Activated CD4-positive, alpha-beta memory T cell treated with anti-CD3 and anti-CD28 coated beads, Interleukin-2, amount 10 ng/mL, durations not matched to agents 7 days and 5 days (primary cell): ENCODE measurements around the gene TIMP2. TPM values are rescaled to one million over a fixed set of nuclear protein-coding genes. Genes with fewer than 3 reads are reported as not detected.

Experiments used
- CTCF ChIA-PET: fragments of 350-600 bp; sonication (Branson Sonifier 250); formaldehyde crosslinking; loops from one replicate; lab custom pipeline; 2021; ENCODE audit warnings: antibody characterized with exemption, inconsistent platforms; lab: Charles Lee
- POLR2A ChIA-PET: fragments of 350-600 bp; sonication (Branson Sonifier 250); formaldehyde crosslinking; loops from one replicate; lab custom pipeline; 2021; ENCODE audit warnings: antibody characterized with exemption; lab: Charles Lee
- DNase-seq: peaks from one replicate; pipeline ENCODE4 v3.0.0-alpha.2; 2020
- H3K27ac Mint-ChIP-seq: one replicate; pipeline ENCODE4 v1.8.0; 2021; ENCODE audit warnings: mild to moderate bottlenecking, mixed read lengths
- H3K27me3 Mint-ChIP-seq: one replicate; pipeline ENCODE4 v1.8.0; 2021; ENCODE audit warnings: mixed read lengths
- H3K36me3 Mint-ChIP-seq: one replicate; pipeline ENCODE4 v1.8.0; 2021; ENCODE audit warnings: low read depth, mixed read lengths
- H3K4me1 Mint-ChIP-seq: one replicate; pipeline ENCODE4 v1.8.0; 2021; ENCODE audit warnings: mixed read lengths
- H3K4me3 Mint-ChIP-seq: one replicate; pipeline ENCODE4 v1.8.0; 2021; ENCODE audit warnings: mild to moderate bottlenecking, mixed read lengths
- H3K9me3 Mint-ChIP-seq: one replicate; pipeline ENCODE4 v1.8.0; 2021; ENCODE audit warnings: mixed read lengths
- total RNA-seq, 2 experiments: library from RNA; stranded (reverse); gene quantifications; one replicate each; pipeline ENCODE4 v1.2.3, GENCODE V29; 2021

TIMP2 gene
- total RNA-seq, result 1 to 10 TPM; 3.3 TPM

- H3K27ac Mint-ChIP-seq, result no peak within 1 kb of the TSS
Measured at GRCh38 chr17:78925234-78925633, at the start of gene TIMP2. Gene TIMP2, minus strand, starts transcription at chr17:78925387. Its CDS starts 299 bp downstream, at chr17:78925088.

GRCh38 chr17:78973792-78974520 is 48.8 kb upstream of the TIMP2 start:
- ChIA-PET CTCF (interaction anchor here (1.2 kb wide), 1 partner anchor 108 kb away, joined by 3 read pairs; no protein-coding TSS in a partner anchor), POLR2A (no interaction called here)
- peaks cover 23% of the 10 kb centered on the region for H3K4me1 Mint-ChIP-seq
- no peak overlapping the region for H3K27ac Mint-ChIP-seq
- H3K27me3 Mint-ChIP-seq, result no peaks in the 10 kb centered on the region
- DNase-seq, result no peak
- H3K4me3 Mint-ChIP-seq, result no peak overlapping the region
- peaks cover 33% of the 10 kb centered on the region for H3K36me3 Mint-ChIP-seq
- no peaks in the 10 kb centered on the region for H3K9me3 Mint-ChIP-seq

More at GRCh38 chr17:78925234-78925633, at the start of gene TIMP2:
- DNase-seq, result peak; percentile 71
- POLR2A ChIA-PET, result no interaction called here
- Mint-ChIP-seq H3K4me3 (peak within 1 kb of the TSS; percentile 56), H3K27me3 (peaks cover 35% of the 10 kb centered on the region), H3K36me3 (no peaks in the 10 kb centered on the region), H3K9me3 (no peaks in the 10 kb centered on the region), H3K4me1 (peaks cover 15% of the 10 kb centered on the region)
- CTCF ChIA-PET, result no interaction called here

- ChIA-PET POLR2A (no interaction called here), CTCF (interaction anchor here (1.2 kb wide), 1 partner anchor 107 kb away, joined by 3 read pairs; no protein-coding TSS in a partner anchor)
- Mint-ChIP-seq H3K36me3 (peaks cover 33% of the 10 kb centered on the region), H3K27me3 (no peaks in the 10 kb centered on the region), H3K4me1 (peaks cover 23% of the 10 kb centered on the region), H3K9me3 (no peaks in the 10 kb centered on the region), H3K27ac (no peak overlapping the region), H3K4me3 (no peak overlapping the region)
- DNase-seq, result no peak
Measured at GRCh38 chr17:78973196-78973595, 48.0 kb upstream of the TIMP2 start.

GRCh38 chr17:78972507-78973105 is 47.4 kb upstream of the TIMP2 start:
- ChIA-PET POLR2A (interaction anchor here (1.6 kb wide), 1 partner anchor 107 kb away, joined by 6 read pairs; no protein-coding TSS in a partner anchor), CTCF (interaction anchor here (1.4 to 2.8 kb wide), 2 partner anchors 11 to 107 kb away, joined by 4 to 42 read pairs; no protein-coding TSS in a partner anchor)
- Mint-ChIP-seq H3K27ac (no peak overlapping the region), H3K9me3 (no peaks in the 10 kb centered on the region), H3K4me3 (no peak overlapping the region), H3K27me3 (no peaks in the 10 kb centered on the region), H3K4me1 (peaks cover 18% of the 10 kb centered on the region), H3K36me3 (peaks cover 31% of the 10 kb centered on the region)
- DNase-seq, result no peak

GRCh38 chr17:78971756-78972506 is 46.7 kb upstream of the TIMP2 start:
- Mint-ChIP-seq H3K4me1 (peaks cover 12% of the 10 kb centered on the region), H3K9me3 (no peaks in the 10 kb centered on the region), H3K36me3 (peaks cover 24% of the 10 kb centered on the region), H3K27me3 (no peaks in the 10 kb centered on the region), H3K4me3 (no peak overlapping the region), H3K27ac (peak overlapping the region; percentile 22)
- no peak for DNase-seq
- ChIA-PET CTCF (interaction anchor here (0.8 to 2.8 kb wide), 11 partner anchors 8 to 119 kb away, joined by 3 to 42 read pairs (median 4); partner anchors contain the start of gene LGALS3BP), POLR2A (interaction anchor here (0.6 to 1.6 kb wide), 3 partner anchors 98 to 131 kb away, joined by 3 to 6 read pairs (median 3); no protein-coding TSS in a partner anchor)

GRCh38 chr17:78970834-78971755 is 45.9 kb upstream of the TIMP2 start:
- Mint-ChIP-seq H3K27ac (peak overlapping the region; percentile 48), H3K36me3 (peaks cover 19% of the 10 kb centered on the region), H3K9me3 (no peaks in the 10 kb centered on the region), H3K27me3 (no peaks in the 10 kb centered on the region), H3K4me3 (no peak overlapping the region), H3K4me1 (peaks cover 10% of the 10 kb centered on the region)
- DNase-seq, result peak; percentile 80
- ChIA-PET CTCF (interaction anchor here (0.8 to 2.8 kb wide), 12 partner anchors 9 to 118 kb away, joined by 3 to 42 read pairs (median 4); partner anchors contain the start of gene LGALS3BP), POLR2A (interaction anchor here (0.8 to 1.6 kb wide), 3 partner anchors 31 to 105 kb away, joined by 3 to 6 read pairs (median 3); no protein-coding TSS in a partner anchor)

GRCh38 chr17:78969865-78970264 is 44.7 kb upstream of the TIMP2 start:
- no peaks in the 10 kb centered on the region for H3K9me3 Mint-ChIP-seq
- peaks cover 7% of the 10 kb centered on the region for H3K4me1 Mint-ChIP-seq
- ChIA-PET POLR2A (no interaction called here), CTCF (no interaction called here)
- peaks cover 17% of the 10 kb centered on the region for H3K36me3 Mint-ChIP-seq
- H3K27me3 Mint-ChIP-seq, result no peaks in the 10 kb centered on the region
- H3K4me3 Mint-ChIP-seq, result no peak overlapping the region
- no peak for DNase-seq
- no peak overlapping the region for H3K27ac Mint-ChIP-seq

- DNase-seq, result no peak
- Mint-ChIP-seq H3K36me3 (peaks cover 17% of the 10 kb centered on the region), H3K9me3 (no peaks in the 10 kb centered on the region), H3K4me3 (no peak overlapping the region), H3K27ac (no peak overlapping the region), H3K4me1 (peaks cover 7% of the 10 kb centered on the region), H3K27me3 (no peaks in the 10 kb centered on the region)
- ChIA-PET CTCF (interaction anchor here (1.7 kb wide), 1 partner anchor 102 kb away, joined by 6 read pairs; no protein-coding TSS in a partner anchor), POLR2A (no interaction called here)
Measured at GRCh38 chr17:78967782-78968362, 42.7 kb upstream of the TIMP2 start.

GRCh38 chr17:78966910-78967600 is 41.9 kb upstream of the TIMP2 start:
- H3K4me3 Mint-ChIP-seq, result no peak overlapping the region
- H3K9me3 Mint-ChIP-seq, result no peaks in the 10 kb centered on the region
- H3K27me3 Mint-ChIP-seq, result no peaks in the 10 kb centered on the region
- CTCF ChIA-PET, result interaction anchor here (0.6 kb wide), 1 partner anchor 106 kb away, joined by 3 read pairs; no protein-coding TSS in a partner anchor
- no peak overlapping the region for H3K27ac Mint-ChIP-seq
- DNase-seq, result no peak
- peaks cover 7% of the 10 kb centered on the region for H3K4me1 Mint-ChIP-seq
- POLR2A ChIA-PET, result no interaction called here
- peaks cover 13% of the 10 kb centered on the region for H3K36me3 Mint-ChIP-seq

GRCh38 chr17:78966123-78966813 is 41.1 kb upstream of the TIMP2 start:
- ChIA-PET CTCF (interaction anchor here (0.6 kb wide), 1 partner anchor 105 kb away, joined by 3 read pairs; no protein-coding TSS in a partner anchor), POLR2A (no interaction called here)
- Mint-ChIP-seq H3K27ac (no peak overlapping the region), H3K36me3 (peaks cover 9% of the 10 kb centered on the region), H3K4me3 (no peak overlapping the region), H3K27me3 (peaks cover 2% of the 10 kb centered on the region), H3K9me3 (no peaks in the 10 kb centered on the region), H3K4me1 (peaks cover 5% of the 10 kb centered on the region)
- DNase-seq, result no peak
